Caki2 (cell line): Measurements from ENCODE around the gene SLC6A11. TPM values are rescaled to one million over a fixed set of nuclear protein-coding genes. Genes with fewer than 3 reads are reported as not detected.

Experiments
- DNase-seq: peaks from one replicate; pipeline ENCODE4 v3.0.0-alpha.2; 2015; ENCODE audit warnings: low read depth
- in situ Hi-C: cut with HindIII; loops from 2 replicates; pipeline ENCODE4 v1.10.0; 2016; ENCODE audit warnings: low sequenced_read_pairs, low pct_unique_long_range_greater_than_20kb, mixed read lengths
- total RNA-seq: library from RNA; depleted of rRNA; stranded (reverse); fragments of >200 nt; shearing (Covaris generic); gene quantifications from 2 replicates; pipeline ENCODE4 v1.2.3, GENCODE V29; 2014; ENCODE audit warnings: low replicate concordance

Gene SLC6A11
- total RNA-seq, 1 experiment from 2014 or later, result not detected

- in situ Hi-C loops, result no loop called here
- no peak for DNase-seq
These were observed 32.4 kb upstream of the SLC6A11 start for GRCh38 chr3:10783360-10784351.

DNA sequence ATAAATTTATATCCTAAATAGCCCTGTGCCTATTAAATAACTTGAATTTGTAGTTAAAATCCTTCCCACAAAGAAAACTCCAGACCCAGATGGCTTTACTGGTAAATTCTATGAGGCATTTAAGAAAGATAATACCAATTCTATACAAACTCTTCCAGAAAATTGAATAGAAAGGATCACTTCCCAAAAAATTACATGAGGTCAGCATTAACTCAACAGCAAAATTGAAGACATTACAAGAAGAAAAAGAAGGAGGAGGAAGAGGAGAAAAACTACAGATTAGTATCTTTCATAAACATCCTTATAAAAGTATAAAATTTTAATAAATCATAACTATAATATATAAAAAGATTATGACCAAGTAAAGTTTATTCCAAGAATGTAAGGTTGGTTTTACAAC lies 29.4 kb upstream of the SLC6A11 start:
- in situ Hi-C loops, result no loop called here
- no peak for DNase-seq

GRCh38 chr3:10788451-10788850 lies 27.6 kb upstream of the SLC6A11 start:
- no peak for DNase-seq
- in situ Hi-C loops, result no loop called here

DNA sequence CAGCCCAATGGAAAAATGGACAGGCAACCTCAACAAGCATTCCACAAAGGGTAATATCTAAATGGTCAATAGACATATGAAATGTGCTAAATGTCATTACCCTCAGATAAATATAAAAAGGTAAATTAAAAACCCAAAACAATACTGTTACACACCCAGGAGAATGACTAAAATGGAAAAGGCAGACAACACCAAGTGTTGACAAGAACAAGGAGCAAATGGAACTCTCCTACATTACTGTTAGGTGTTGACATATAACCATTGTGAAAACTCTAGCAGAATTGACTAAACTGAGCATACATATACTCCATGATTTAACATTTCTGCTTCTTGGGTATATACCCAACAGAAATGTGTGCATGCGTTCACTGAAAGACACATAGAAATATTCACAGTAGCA lies 25.3 kb upstream of the SLC6A11 start:
- in situ Hi-C loops, result no loop called here
- DNase-seq, result no peak

GRCh38 chr3:10792208-10792607 lies 23.8 kb upstream of the SLC6A11 start:
- in situ Hi-C loops, result no loop called here
- no peak for DNase-seq

DNA sequence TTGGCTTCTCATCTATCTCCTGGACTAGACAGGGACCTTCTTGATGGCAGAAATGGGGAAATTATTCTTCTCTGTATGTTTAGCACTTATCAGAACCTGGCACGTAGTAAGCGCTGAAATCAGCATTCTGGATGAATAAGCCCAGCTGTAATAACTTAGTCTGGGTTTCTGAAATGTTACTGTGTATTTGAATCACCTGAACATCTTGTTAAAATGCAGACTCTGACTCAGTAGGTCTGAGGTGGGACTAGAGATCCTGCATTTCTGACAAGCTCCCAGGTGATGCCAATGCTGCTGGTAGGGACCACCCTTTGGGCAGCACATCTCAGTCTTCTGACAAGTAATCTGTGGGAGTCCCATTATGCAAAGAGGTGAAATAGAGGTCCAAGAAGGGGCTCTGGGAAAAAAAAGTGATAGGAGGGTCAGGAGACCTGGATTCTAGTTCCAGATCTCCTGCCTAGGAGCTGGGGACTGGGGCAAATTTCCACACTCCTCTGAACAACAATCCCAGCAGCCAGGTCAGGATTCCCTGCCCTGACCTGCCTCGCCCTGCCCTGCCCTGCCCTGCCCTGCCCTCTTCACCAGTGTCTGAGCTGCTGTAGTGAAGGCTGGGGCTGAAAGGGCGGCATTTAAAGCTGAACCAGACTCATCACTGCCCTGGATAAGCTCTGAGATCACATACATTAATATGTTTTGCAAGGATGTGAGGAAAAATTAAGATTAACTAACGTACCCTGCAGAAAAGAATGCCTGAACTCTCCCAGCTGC lies 17.2 kb upstream of the SLC6A11 start:
- in situ Hi-C loops, result no loop called here
- DNase-seq, result no peak

DNA sequence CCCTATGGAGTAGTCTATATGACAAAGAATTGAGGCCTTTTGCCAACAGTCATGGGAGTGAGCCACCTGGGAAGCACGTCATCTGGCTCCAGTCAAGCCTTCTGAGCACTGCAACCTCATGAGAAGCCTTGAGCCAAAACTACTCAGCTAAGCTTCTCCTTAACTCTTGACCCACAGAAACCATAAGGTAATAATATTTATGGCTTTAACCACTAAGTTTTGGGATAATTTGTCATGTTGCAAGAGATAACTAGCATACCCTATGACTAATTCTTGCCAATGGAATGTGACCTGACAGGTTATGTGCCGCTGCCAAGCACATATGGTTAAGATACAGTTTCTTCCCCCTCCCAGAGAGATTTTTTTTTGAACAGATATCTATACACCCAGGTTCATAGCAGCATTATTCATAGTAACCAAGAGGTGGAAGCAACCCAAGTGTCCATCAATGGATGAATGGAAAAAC lies 11.8 kb upstream of the SLC6A11 start:
- in situ Hi-C loops, result no loop called here
- DNase-seq, result no peak

GRCh38 chr3:10806006-10806405 lies 10.0 kb upstream of the SLC6A11 start:
- DNase-seq, result no peak
- in situ Hi-C loops, result no loop called here

GRCh38 chr3:10808130-10808735 lies 7.8 kb upstream of the SLC6A11 start:
- no peak for DNase-seq
- in situ Hi-C loops, result no loop called here

DNA sequence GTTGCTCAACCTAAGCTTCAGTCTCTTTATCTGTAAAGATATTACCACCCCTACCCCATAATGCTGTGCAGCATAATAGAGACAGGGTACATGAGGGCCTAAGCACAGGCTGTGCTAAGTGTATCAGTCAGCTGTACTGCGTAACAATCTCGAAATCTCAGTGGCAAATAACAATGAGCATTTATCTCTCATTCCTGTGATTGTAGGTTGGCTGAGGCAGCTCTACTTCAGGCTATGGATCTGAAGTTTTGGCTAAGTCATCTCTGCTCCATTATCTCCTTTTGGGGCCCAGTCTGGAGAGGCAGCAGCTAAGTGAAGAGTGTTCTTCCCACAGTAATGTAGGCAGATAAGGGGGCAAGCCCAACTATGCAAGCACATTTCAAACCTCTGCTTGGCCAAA lies 7.1 kb upstream of the SLC6A11 start:
- in situ Hi-C loops, result no loop called here
- DNase-seq, result no peak

DNA sequence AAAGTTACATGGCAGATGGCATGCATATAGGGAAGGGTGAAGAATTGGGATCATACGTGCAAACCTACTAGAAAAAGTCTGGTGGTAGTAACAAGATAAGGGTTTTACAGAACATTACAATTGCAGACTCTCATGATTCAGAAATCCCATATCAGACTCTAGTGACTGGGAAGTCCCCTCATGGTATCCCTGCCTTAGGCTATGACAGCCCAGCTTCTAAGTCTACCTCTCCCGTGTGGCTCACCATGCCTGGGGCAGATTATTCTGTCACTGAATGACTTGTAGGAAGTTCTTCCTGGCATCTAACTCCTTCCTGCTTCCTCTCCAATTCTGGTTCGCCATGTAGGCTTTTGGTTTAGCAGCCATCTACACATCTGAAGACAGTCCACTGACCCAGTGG lies 5.7 kb upstream of the SLC6A11 start:
- no peak for DNase-seq
- in situ Hi-C loops, result no loop called here

DNA sequence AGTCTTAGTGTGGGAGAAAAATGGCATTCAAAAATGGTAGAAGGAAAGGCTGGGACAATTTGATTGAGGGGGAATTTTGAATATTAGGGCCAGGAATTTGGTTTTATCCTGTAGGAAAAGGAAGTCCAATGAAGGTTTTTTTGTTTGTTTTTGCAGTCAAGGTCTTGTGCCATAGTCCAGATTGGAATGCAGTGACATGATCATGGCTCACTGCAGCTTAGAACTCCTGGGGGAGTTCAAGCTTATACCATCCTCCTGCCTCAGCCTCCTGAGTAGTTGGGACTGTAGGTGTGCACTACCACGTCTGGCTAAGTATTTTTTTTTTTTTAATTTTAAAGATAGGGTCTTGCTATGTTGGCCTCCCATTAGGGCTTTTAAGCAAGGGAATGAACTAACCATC lies 2.6 kb upstream of the SLC6A11 start:
- in situ Hi-C loops, result no loop called here
- DNase-seq, result no peak

- DNase-seq, result no peak
- in situ Hi-C loops, result no loop called here
These were observed 1.4 kb upstream of the SLC6A11 start for GRCh38 chr3:10814623-10815022.

GRCh38 chr3:10815487-10815886 lies 541 bp upstream of the SLC6A11 start:
- in situ Hi-C loops, result no loop called here
- DNase-seq, result no peak

DNA sequence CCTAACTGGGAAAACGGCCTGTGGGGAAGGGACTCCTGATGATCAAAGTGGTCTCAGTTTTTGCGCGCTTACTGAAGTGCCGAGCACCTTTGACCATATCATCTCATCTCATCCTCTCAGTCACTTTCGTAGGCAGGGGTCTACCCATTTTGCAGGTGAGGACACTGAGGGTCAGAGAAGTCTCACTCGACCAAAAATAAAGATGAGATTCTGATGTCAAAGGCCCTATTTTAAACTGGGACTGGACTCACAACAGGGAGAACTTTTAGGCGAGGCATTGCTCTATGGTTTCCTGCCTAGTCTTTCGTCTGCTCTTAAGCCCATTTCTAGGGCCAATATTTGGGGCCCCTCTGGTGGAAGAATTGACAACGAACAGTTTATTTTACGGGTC lies 830 bp downstream of the SLC6A11 start:
- no peak for DNase-seq
- in situ Hi-C loops, result no loop called here

GRCh38 chr3:10817506-10817905 lies 1.5 kb downstream of the SLC6A11 start:
- no peak for DNase-seq
- in situ Hi-C loops, result no loop called here

GRCh38 chr3:10822055-10822454 lies 6.0 kb downstream of the SLC6A11 start:
- DNase-seq, result no peak
- in situ Hi-C loops, result no loop called here

GRCh38 chr3:10822708-10823515 lies 6.9 kb downstream of the SLC6A11 start:
- no peak for DNase-seq
- in situ Hi-C loops, result no loop called here
